SK-N-MC (cell line): ENCODE measurements around the gene MAGEB2.

Experiments used
- DNase-seq: peaks from one replicate; pipeline ENCODE4 v3.0.0-alpha.2; 2011; ENCODE audit warnings: low read depth, low spot score
- H3K27ac ChIP-seq: fragments of 200-600 bp; sonication (generic); 2 replicates; pipeline ENCODE4 v1.5.1; 2016; ENCODE audit warnings: mixed run types
- H3K36me3 ChIP-seq: fragments of 200-600 bp; sonication (generic); 2 replicates; pipeline ENCODE4 v1.6.1; 2017; ENCODE audit warnings: antibody characterized with exemption, low read length, mixed read lengths; ENCODE audit not compliant: insufficient read depth
- H3K4me3 ChIP-seq: fragments of 200-600 bp; sonication (generic); 2 replicates; pipeline ENCODE4 v1.5.1; 2016
- H3K9ac ChIP-seq: fragments of 200-600 bp; sonication (generic); 2 replicates; pipeline ENCODE4 v1.8.0; 2017; ENCODE audit warnings: mixed run types, mixed read lengths; ENCODE audit not compliant: insufficient read length
- H3K9me3 ChIP-seq: fragments of 200-600 bp; sonication (generic); 2 replicates; pipeline ENCODE4 v1.6.1; 2017; ENCODE audit warnings: low read depth, mild to moderate bottlenecking, antibody characterized with exemption, low read length, moderate library complexity, mixed read lengths
- EZH2 ChIP-seq: fragments of 200-600 bp; sonication (generic); IDR thresholded peaks from one replicate; pipeline ENCODE4 v1.6.1; 2017; ENCODE audit warnings: antibody characterized with exemption
- FOXP2 ChIP-seq: optimal IDR thresholded peaks from 2 replicates; pipeline ENCODE3; 2011; ENCODE audit warnings: mild to moderate bottlenecking, moderate library complexity; ENCODE audit not compliant: insufficient read depth; ENCODE audit errors: extremely low read length, control extremely low read depth
- POLR2AphosphoS5 ChIP-seq: IDR thresholded peaks from 2 replicates; pipeline ENCODE4 v1.6.1; 2012; ENCODE audit warnings: mild to moderate bottlenecking, low read depth, low read length, borderline replicate concordance

MAGEB2 gene

GRCh38 chrX:30220661-30221060, 5.3 kb downstream of the MAGEB2 start:
- TF ChIP-seq EZH2 (no peak), POLR2AphosphoS5 (no peak), FOXP2 (no peak)
- no peaks in the 10 kb centered on the region for H3K9me3 ChIP-seq
- H3K36me3 ChIP-seq, result no peaks in the 10 kb centered on the region
- no peak overlapping the region for H3K4me3 ChIP-seq
- no peak overlapping the region for H3K27ac ChIP-seq
- peak; percentile 56 for DNase-seq
- no peak overlapping the region for H3K9ac ChIP-seq

- no peak overlapping the region for H3K4me3 ChIP-seq
- no peak overlapping the region for H3K27ac ChIP-seq
- no peak for TF ChIP-seq FOXP2
- no peaks in the 10 kb centered on the region for H3K9me3 ChIP-seq
- no peaks in the 10 kb centered on the region for H3K36me3 ChIP-seq
- DNase-seq, result no peak
- H3K9ac ChIP-seq, result no peak overlapping the region
These were observed 9.2 kb downstream of the MAGEB2 start for GRCh38 chrX:30224536-30224935.

- DNase-seq, result peak; percentile 71
- no peaks in the 10 kb centered on the region for H3K9me3 ChIP-seq
- TF ChIP-seq POLR2AphosphoS5 (no peak), FOXP2 (no peak), EZH2 (no peak)
- no peak overlapping the region for H3K4me3 ChIP-seq
- no peak overlapping the region for H3K27ac ChIP-seq
- no peak overlapping the region for H3K9ac ChIP-seq
- no peaks in the 10 kb centered on the region for H3K36me3 ChIP-seq
These were observed 13.2 kb downstream of the MAGEB2 start for GRCh38 chrX:30228526-30228925.

GRCh38 chrX:30230395-30230794, 15.0 kb downstream of the MAGEB2 start, which contains the start of gene MAGEB3:
Gene MAGEB3 (plus strand): TSS chrX:30230657. CDS start chrX:30235925, 5,268 bp downstream.
- H3K9ac ChIP-seq, result no peak within 1 kb of the TSS
- DNase-seq, result no peak
- TF ChIP-seq EZH2 (no peak), FOXP2 (no peak), POLR2AphosphoS5 (no peak)

DNA sequence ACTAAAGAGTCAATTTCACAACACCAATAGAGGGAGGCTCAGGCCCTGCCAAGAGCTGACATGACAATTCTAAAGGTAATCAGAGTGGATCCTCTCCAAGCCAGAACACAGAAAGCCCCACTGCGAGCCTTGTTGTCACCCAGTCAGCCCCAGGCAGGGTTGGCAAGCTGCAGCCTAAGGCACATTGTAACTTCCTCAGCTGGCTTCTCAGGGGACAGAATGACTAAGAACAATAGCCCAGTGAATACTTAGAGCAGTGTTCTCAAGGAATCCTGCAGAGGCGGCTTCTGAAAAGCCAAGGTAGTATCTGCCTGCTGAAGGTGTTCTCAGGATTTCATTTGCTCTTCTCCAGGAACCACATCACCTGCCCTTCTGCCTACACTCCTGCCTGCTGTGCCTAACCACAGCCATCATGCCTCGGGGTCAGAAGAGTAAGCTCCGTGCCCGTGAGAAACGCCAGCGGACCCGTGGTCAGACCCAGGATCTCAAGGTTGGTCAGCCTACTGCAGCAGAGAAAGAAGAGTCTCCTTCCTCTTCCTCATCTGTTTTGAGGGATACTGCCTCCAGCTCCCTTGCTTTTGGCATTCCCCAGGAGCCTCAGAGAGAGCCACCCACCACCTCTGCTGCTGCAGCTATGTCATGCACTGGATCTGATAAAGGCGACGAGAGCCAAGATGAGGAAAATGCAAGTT, 26.5 kb downstream of the MAGEB2 start, which contains the start of gene MAGEB4:
TSS of gene MAGEB4 (plus strand) at position 277 of the 692 bp plus-strand sequence. CDS start at position 413, 136 bp downstream.
- no peak for TF ChIP-seq FOXP2
- TF ChIP-seq EZH2, result no peak
- no peak for TF ChIP-seq POLR2AphosphoS5
- no peak within 1 kb of the TSS for H3K27ac ChIP-seq
- no peak within 1 kb of the TSS for H3K9ac ChIP-seq
- DNase-seq, result no peak
- H3K4me3 ChIP-seq, result no peak within 1 kb of the TSS
- no peaks in the 10 kb centered on the region for H3K9me3 ChIP-seq
- no peaks in the 10 kb centered on the region for H3K36me3 ChIP-seq

More at GRCh38 chrX:30230395-30230794, 15.0 kb downstream of the MAGEB2 start, which contains the start of gene MAGEB3:
- Histone ChIP-seq H3K27ac (no peak within 1 kb of the TSS), H3K4me3 (no peak within 1 kb of the TSS), H3K36me3 (no peaks in the 10 kb centered on the region), H3K9me3 (no peaks in the 10 kb centered on the region)

GRCh38 chrX:30246769-30247489, 31.6 kb downstream of the MAGEB2 start, which contains the start of gene MAGEB1:
Gene MAGEB1 (plus strand): TSS chrX:30247146. CDS start chrX:30250494, 3,348 bp downstream.
- no peak for DNase-seq
- H3K4me3 ChIP-seq, result no peak within 1 kb of the TSS
- no peak within 1 kb of the TSS for H3K9ac ChIP-seq
- no peaks in the 10 kb centered on the region for H3K36me3 ChIP-seq
- H3K27ac ChIP-seq, result no peak within 1 kb of the TSS
- H3K9me3 ChIP-seq, result no peaks in the 10 kb centered on the region
- TF ChIP-seq FOXP2, result no peak
- TF ChIP-seq POLR2AphosphoS5, result no peak
- TF ChIP-seq EZH2, result no peak

DNA sequence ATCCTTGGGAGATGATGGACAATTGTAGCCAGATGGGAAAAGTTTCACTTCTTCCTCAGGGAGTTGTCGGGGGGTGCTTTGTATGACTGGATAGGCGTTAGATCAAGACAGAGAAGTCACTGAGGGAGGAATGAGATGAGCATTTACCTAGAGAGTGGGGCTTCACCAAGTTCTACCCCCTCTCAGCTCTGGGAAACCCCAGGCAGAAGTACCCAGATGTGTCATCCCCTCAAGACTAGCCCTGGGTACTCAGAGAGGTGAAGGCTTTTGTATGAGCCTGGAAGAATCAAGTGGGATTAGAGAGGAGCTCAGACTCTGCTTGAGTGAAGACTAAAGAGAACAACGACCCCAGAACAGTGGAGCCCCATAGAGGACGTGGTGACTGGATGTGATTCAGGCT, 33.5 kb downstream of the MAGEB2 start:
- no peaks in the 10 kb centered on the region for H3K36me3 ChIP-seq
- TF ChIP-seq FOXP2, result no peak
- no peak for TF ChIP-seq EZH2
- no peak for TF ChIP-seq POLR2AphosphoS5

GRCh38 chrX:30253257-30253656, 37.9 kb downstream of the MAGEB2 start:
- Histone ChIP-seq H3K27ac (no peak overlapping the region), H3K36me3 (no peaks in the 10 kb centered on the region), H3K4me3 (no peak overlapping the region), H3K9ac (no peak overlapping the region), H3K9me3 (no peaks in the 10 kb centered on the region)
- TF ChIP-seq FOXP2 (no peak), EZH2 (no peak), POLR2AphosphoS5 (no peak)
- DNase-seq, result no peak

More for the DNA sequence above, 33.5 kb downstream of the MAGEB2 start:
- Histone ChIP-seq H3K27ac (no peak overlapping the region), H3K4me3 (no peak overlapping the region), H3K9me3 (no peaks in the 10 kb centered on the region), H3K9ac (no peak overlapping the region)
- DNase-seq, result no peak

DNA sequence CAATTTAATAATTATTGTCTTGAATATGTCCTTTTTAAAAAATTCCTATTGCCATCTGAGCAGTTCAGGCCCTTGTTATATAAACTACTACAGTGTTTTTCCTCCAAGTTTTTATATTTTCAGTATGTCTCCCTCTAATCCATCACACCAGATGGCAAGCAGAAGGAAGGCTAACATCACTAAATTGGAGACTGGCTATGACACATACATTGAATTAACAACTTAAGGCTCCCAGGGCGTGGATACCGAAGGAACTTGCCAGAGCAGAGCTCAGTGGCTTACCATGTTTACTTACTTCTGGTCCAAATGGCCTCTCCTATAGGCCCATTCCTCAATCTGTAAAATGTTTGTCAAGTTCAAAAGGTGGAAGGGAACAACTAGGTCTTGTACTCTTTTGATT, 44.6 kb downstream of the MAGEB2 start:
- Histone ChIP-seq H3K9ac (no peak overlapping the region), H3K4me3 (no peak overlapping the region), H3K27ac (no peak overlapping the region), H3K36me3 (no peaks in the 10 kb centered on the region), H3K9me3 (no peaks in the 10 kb centered on the region)
- TF ChIP-seq EZH2 (no peak), POLR2AphosphoS5 (no peak), FOXP2 (no peak)
- DNase-seq, result no peak
